GM23248 (cell line): ENCODE results near the gene CAMK1. TPM values are rescaled to one million over a fixed set of nuclear protein-coding genes. Genes with fewer than 3 reads are reported as not detected.

Experiments used
- DNase-seq: peaks from one replicate; pipeline ENCODE4 v3.0.0-alpha.2; 2015
- H2AFZ ChIP-seq: fragments of 200-600 bp; sonication (generic); 2 replicates; pipeline ENCODE4 v1.6.1; 2016; ENCODE audit warnings: antibody characterized with exemption
- H3F3A ChIP-seq: fragments of 200-600 bp; sonication (generic); 2 replicates; pipeline ENCODE4 v1.6.1; 2016; ENCODE audit warnings: mild to moderate bottlenecking, antibody characterized with exemption, mixed run types; ENCODE audit not compliant: insufficient read depth
- H3K27ac ChIP-seq: fragments of 200-600 bp; sonication (generic); 2 replicates; pipeline ENCODE4 v1.5.1; 2016; ENCODE audit warnings: mild to moderate bottlenecking
- H3K27me3 ChIP-seq: fragments of 200-600 bp; sonication (generic); replicated peaks from 2 replicates; pipeline ENCODE4 v1.6.1; 2016; ENCODE audit warnings: mild to moderate bottlenecking; ENCODE audit not compliant: insufficient read depth
- H3K36me3 ChIP-seq: fragments of 200-600 bp; sonication (generic); 2 replicates; pipeline ENCODE4 v1.6.1; 2016; ENCODE audit warnings: low read depth, mild to moderate bottlenecking
- H3K4me1 ChIP-seq: fragments of 200-600 bp; sonication (generic); 2 replicates; pipeline ENCODE4 v1.6.1; 2016; ENCODE audit warnings: mild to moderate bottlenecking; ENCODE audit not compliant: insufficient read depth
- H3K4me2 ChIP-seq: fragments of 200-600 bp; sonication (generic); one replicate; pipeline ENCODE4 v1.6.1; 2016; ENCODE audit warnings: mild to moderate bottlenecking; ENCODE audit not compliant: unreplicated experiment
- H3K4me3 ChIP-seq: fragments of 200-600 bp; sonication (generic); 2 replicates; pipeline ENCODE4 v1.5.1; 2016; ENCODE audit warnings: mild to moderate bottlenecking
- H3K79me2 ChIP-seq: fragments of 200-600 bp; sonication (generic); 2 replicates; pipeline ENCODE4 v1.6.1; 2016; ENCODE audit warnings: mild to moderate bottlenecking; ENCODE audit not compliant: insufficient read depth
- H3K9ac ChIP-seq: fragments of 200-600 bp; sonication (generic); 2 replicates; pipeline ENCODE4 v1.6.1; 2016; ENCODE audit warnings: mild to moderate bottlenecking
- H3K9me2 ChIP-seq: fragments of 200-600 bp; sonication (generic); 2 replicates; pipeline ENCODE4 v1.6.1; 2016; ENCODE audit warnings: mixed run types, mild to moderate bottlenecking, moderate library complexity; ENCODE audit not compliant: insufficient read depth
- H3K9me3 ChIP-seq: fragments of 200-600 bp; sonication (generic); one replicate; pipeline ENCODE4 v1.6.1; 2017; ENCODE audit warnings: low read depth
- H4K20me1 ChIP-seq: fragments of 200-600 bp; sonication (generic); 2 replicates; pipeline ENCODE4 v1.6.0; 2016; ENCODE audit not compliant: insufficient read depth
- EZH2 ChIP-seq: fragments of 200-600 bp; sonication (generic); IDR thresholded peaks from 2 replicates; pipeline ENCODE4 v1.6.1; 2018; ENCODE audit warnings: antibody characterized with exemption, mild to moderate bottlenecking; ENCODE audit not compliant: insufficient read depth, poor library complexity, severe bottlenecking
- EZH2phosphoT487 ChIP-seq: fragments of 200-600 bp; sonication (generic); IDR thresholded peaks from 2 replicates; pipeline ENCODE4 v1.6.1; 2018; ENCODE audit warnings: antibody characterized with exemption, moderate library complexity, mild to moderate bottlenecking, low read depth; ENCODE audit not compliant: insufficient read depth
- WGBS, 2 experiments: methylation state at CpG; one replicate each; pipeline ENCODE4 v1.1.6; 2015 to 2017; ENCODE audit warnings: low lambda C conversion rate in 2 of 2, low coverage in 1 of 2; ENCODE audit errors: missing lambda C conversion rate in 2 of 2; 5-methylcytosine and 5-hydroxymethylcytosine counted together
- in situ Hi-C: fragments of 300-500 bp; cut with MboI; formaldehyde crosslinking; loops from 2 replicates; pipeline ENCODE4 v1.15.0; 2020
- polyA plus RNA-seq: library from polyadenylated mRNA; unstranded; fragments of >200 nt; fragmentation: Nextera tagmentation; extraction: Ambion mirVana; gene quantifications from 2 replicates; pipeline ENCODE4 v1.2.1, GENCODE V29; 2016
- total RNA-seq: library from RNA; depleted of rRNA; stranded (reverse); fragments of >200 nt; shearing (Covaris generic); gene quantifications from 2 replicates; pipeline ENCODE4 v1.2.3, GENCODE V29; 2014

Gene CAMK1
- total and polyA plus RNA-seq, 2 experiments from 2014 or later: 26.9 to 28.3 TPM

- Histone ChIP-seq H3K27me3 (no peaks in the 10 kb centered on the region), H3K79me2 (0 out of 2 replicates have a peak, but pooled peaks cover 5% of the 10 kb centered on the region), H3F3A (peaks cover 18% of the 10 kb centered on the region), H3K4me2 (no peak overlapping the region), H3K4me1 (peaks cover 4% of the 10 kb centered on the region), H3K9ac (no peak overlapping the region), H3K9me3 (no peaks in the 10 kb centered on the region), H3K27ac (no peak overlapping the region), H3K36me3 (peaks cover 39% of the 10 kb centered on the region), H4K20me1 (no peaks in the 10 kb centered on the region), H2AFZ (no peak overlapping the region), H3K4me3 (no peak overlapping the region), H3K9me2 (no peaks in the 10 kb centered on the region)
- in situ Hi-C loops: no loop called here
- 89 to 91% methylated on average over 14 of the region's 14 CpGs for WGBS, 2 experiments
- no peak for TF ChIP-seq EZH2phosphoT487
- no peak for TF ChIP-seq EZH2
- DNase-seq: no peak
Observed at GRCh38 chr3:9783954-9784353, 14.2 kb upstream of the CAMK1 start.

GRCh38 chr3:9782770-9783169 lies 13.0 kb upstream of the CAMK1 start:
- H3K36me3 ChIP-seq: peaks cover 35% of the 10 kb centered on the region
- H3K27me3 ChIP-seq: no peaks in the 10 kb centered on the region
- no peak for TF ChIP-seq EZH2phosphoT487
- no peak for TF ChIP-seq EZH2
- H3K9me3 ChIP-seq: no peaks in the 10 kb centered on the region
- WGBS, 2 experiments: 60 to 63% methylated on average over 3 of the region's 3 CpGs
- H3K4me3 ChIP-seq: no peak overlapping the region
- 0 out of 2 replicates have a peak, but pooled peaks cover 5% of the 10 kb centered on the region for H3K79me2 ChIP-seq
- no peak overlapping the region for H3K9ac ChIP-seq
- no peak overlapping the region for H3K4me2 ChIP-seq
- H3F3A ChIP-seq: peaks cover 30% of the 10 kb centered on the region
- peaks cover 14% of the 10 kb centered on the region for H3K4me1 ChIP-seq
- no peak for DNase-seq
- in situ Hi-C loops: no loop called here
- H2AFZ ChIP-seq: no peak overlapping the region
- no peaks in the 10 kb centered on the region for H4K20me1 ChIP-seq
- H3K9me2 ChIP-seq: no peaks in the 10 kb centered on the region
- no peak overlapping the region for H3K27ac ChIP-seq

- H3K9ac ChIP-seq: no peak overlapping the region
- H3K79me2 ChIP-seq: no peaks in the 10 kb centered on the region
- no peak for TF ChIP-seq EZH2phosphoT487
- TF ChIP-seq EZH2: no peak
- H3K9me2 ChIP-seq: no peaks in the 10 kb centered on the region
- no peak overlapping the region for H2AFZ ChIP-seq
- peaks cover 21% of the 10 kb centered on the region for H3K4me1 ChIP-seq
- peaks cover 31% of the 10 kb centered on the region for H3K36me3 ChIP-seq
- no peaks in the 10 kb centered on the region for H3K9me3 ChIP-seq
- H4K20me1 ChIP-seq: no peaks in the 10 kb centered on the region
- H3F3A ChIP-seq: peaks cover 37% of the 10 kb centered on the region
- H3K27ac ChIP-seq: no peak overlapping the region
- in situ Hi-C loops: no loop called here
- H3K4me3 ChIP-seq: no peak overlapping the region
- WGBS, 2 experiments: 80 to 81% methylated on average over 3 of the region's 3 CpGs
- no peak for DNase-seq
- no peaks in the 10 kb centered on the region for H3K27me3 ChIP-seq
- no peak overlapping the region for H3K4me2 ChIP-seq
Observed at GRCh38 chr3:9781978-9782603, 12.3 kb upstream of the CAMK1 start.

GRCh38 chr3:9781551-9781950 lies 11.8 kb upstream of the CAMK1 start:
- Histone ChIP-seq H3K9ac (no peak overlapping the region), H3K4me2 (no peak overlapping the region), H3K4me1 (peaks cover 23% of the 10 kb centered on the region), H4K20me1 (no peaks in the 10 kb centered on the region), H3K4me3 (no peak overlapping the region), H3K27me3 (no peaks in the 10 kb centered on the region), H3K79me2 (no peaks in the 10 kb centered on the region), H3K9me3 (no peaks in the 10 kb centered on the region), H2AFZ (no peak overlapping the region), H3K36me3 (peaks cover 27% of the 10 kb centered on the region), H3K9me2 (no peaks in the 10 kb centered on the region), H3F3A (peaks cover 38% of the 10 kb centered on the region), H3K27ac (no peak overlapping the region)
- TF ChIP-seq EZH2 (no peak), EZH2phosphoT487 (no peak)
- no peak for DNase-seq
- WGBS, 2 experiments: 93 to 100% methylated on average over 1 of the region's 1 CpG
- in situ Hi-C loops: no loop called here
